GM18526 (cell line): ENCODE measurements around the gene ITPR2.

Source experiments
- POLR2A ChIP-seq: IDR thresholded peaks from 3 replicates; pipeline ENCODE4 v1.6.1; 2011; ENCODE audit not compliant: insufficient read length; ENCODE audit errors: extremely low read depth

Gene ITPR2

DNA sequence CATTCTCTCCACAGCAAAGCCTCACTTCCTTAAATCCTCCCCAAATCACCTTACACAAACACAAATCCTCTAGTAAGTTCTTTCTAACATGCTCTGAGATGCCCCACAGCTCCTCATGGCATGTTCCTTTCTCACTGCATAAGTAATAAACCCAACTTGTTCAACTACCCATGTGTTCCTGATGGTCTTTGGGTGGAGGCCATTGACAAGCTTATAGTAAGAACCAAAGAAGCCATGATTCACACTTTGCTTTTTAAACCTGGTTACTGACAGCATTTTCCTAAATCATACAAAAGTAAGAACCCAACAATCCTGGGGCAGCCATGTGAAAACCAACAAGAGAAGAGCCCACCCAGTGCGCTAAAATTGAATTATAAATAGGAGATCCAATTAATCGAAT, 138.6 kb downstream of the ITPR2 start:
- TF ChIP-seq POLR2A: no peak

DNA sequence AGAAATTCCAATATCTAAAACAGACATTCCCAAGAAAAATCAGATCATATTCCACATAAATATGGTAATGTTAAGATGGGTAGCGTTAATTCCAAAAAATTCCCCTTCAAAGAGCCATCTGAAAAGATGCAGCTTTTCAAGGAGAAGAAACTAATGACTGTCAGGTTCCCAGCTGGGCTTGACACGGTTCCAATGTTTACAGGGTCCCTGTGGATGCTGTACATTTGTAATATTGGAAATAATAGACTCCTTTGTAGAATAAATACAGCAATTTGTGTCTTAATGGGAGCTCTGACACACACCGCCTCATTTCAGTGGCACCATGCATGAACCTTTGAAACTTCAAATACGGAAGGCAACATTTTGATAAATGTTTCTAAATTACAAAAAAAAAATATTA, 140.6 kb downstream of the ITPR2 start:
- no peak for TF ChIP-seq POLR2A

DNA sequence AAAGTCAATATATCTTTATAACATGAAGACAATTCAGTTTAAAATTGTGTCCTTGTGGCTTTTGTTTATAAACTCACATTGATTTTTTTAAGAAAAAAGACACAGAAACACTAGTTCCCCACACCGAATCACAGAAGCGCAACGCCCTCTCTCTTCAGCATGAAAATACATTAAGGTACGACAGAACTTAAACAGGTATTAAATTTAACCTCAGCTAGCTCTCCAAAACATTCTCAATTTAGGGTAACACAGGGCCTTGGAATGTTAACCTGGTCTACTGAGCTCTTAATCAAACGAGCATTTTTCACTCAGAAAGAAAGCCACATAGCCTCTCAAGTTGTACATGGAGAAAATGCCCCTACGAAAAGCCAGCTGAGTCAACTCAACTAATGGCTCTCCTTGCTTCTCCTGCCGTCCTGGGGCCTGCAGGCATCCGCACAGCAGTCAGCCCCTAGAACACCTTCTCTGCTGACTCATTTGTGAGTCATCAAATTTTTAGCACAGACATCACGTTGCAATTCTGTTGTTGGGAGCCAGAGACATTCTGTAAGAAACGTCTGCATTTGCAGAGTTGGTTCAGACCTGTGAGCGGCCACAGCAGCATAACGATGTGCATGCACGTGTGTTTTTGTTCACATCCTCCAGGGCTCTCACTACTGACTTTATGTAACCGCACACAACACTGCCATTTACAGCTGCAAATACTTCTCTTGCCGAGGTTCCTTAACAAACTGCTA, 141.6 kb downstream of the ITPR2 start:
- TF ChIP-seq POLR2A: no peak

DNA sequence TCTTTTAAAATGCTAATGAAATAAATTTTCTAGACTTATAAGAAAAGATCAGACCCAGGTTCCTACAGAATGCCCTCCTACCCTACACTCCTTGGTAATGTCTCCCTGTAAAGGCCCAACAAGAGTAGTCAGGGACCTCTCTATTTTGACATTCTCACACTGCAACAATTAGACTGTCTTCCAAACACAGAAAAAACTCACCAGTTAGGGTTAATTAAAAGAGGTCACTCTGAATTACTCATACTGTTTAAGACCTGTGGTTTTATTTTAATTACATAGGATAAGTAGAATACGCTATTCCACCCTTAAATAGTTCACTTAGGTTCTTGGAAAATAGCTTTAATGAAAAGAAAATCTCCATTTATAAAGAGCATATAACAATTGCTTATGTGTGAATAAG, 142.4 kb downstream of the ITPR2 start:
- TF ChIP-seq POLR2A: no peak

DNA sequence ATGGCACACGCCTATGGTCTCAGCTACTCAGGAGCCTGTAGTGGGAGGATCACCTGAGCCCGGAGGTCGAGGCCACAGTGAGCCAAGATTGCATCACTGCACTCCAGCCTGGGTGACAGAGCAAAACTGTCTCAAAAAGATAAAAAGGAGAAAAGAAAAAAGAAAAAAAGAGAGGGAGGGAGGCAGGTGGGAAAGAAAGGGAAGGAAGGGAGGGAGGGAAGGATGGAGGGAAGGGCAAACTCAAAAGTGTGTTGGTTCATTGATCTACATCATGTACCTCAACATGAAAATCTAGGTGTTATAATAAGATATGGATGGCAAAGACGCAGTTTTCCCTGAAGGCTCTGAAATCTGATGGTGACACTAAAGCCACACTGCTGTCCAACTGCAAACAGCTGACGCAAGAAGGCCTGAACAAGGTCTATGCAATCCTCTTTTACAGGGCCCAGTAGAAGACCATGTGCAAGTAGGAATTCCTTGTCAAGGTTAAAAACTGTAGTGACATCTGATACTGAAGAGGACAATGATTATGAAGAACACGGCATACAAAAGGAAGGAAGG, 143.6 kb downstream of the ITPR2 start:
- TF ChIP-seq POLR2A: no peak

DNA sequence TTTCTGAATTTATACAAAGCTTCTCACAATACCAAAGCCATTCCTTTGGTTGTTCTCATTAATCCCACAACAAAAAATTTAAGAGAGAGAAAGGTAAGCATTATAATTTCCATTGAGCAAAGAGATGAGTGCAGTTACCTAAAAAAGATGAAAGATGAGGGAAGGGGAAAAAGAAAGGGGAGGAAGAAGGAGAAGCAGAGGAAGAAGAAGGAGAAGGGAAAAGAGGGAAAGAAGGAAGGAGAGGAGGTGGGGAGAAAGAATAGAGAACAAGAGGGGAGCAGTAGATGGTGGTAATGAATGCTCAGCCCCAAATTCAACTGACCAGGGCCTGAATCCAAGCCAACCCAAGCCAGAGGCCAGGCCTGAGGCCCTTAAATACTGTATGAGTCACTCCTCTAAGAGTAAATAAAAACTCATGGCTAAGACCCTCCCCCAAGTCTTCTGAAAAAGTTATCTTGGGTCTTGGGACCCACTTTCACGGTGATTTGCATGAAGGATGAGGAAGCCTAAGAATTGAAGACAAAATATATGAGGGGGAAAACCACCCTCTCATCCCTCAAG, 144.6 kb downstream of the ITPR2 start:
- no peak for TF ChIP-seq POLR2A

DNA sequence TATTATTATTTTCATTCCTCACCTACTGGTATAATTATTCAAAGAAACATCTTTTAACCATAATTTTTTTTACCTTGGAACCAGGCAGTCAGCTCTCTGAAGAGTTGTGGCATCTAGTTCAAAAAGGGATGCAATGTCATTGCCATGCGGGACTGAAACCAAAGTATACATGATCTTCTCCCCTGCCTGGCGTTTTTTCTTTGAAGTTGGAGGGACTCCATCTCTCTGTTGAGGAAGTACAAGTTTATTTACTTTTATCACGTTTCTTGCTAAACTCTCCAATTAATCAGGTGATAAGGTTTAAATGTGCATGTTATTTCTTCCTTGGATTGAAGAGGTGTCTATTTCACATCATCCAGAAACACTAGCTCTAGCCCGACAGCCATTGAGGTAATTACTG, 146.6 kb downstream of the ITPR2 start:
- no peak for TF ChIP-seq POLR2A

DNA sequence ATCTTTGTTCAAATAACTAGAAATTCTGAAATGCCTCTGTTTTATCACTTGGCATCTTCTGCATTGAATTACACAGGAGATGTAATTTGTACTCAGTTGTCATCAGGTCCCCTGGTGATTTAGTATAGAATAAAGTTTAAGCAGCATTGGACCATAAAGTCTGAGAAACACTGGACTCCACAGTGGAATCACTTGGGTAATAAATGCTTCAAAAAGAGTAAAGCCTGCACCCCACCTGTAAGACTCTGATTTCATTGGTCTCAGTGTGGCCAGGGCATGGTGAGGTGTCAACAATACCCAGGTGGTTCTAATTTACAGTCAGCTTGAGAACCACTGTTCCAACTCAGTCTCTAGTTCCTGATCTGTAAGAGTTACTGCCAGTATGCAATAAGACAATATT, 148.9 kb downstream of the ITPR2 start:
- no peak for TF ChIP-seq POLR2A

DNA sequence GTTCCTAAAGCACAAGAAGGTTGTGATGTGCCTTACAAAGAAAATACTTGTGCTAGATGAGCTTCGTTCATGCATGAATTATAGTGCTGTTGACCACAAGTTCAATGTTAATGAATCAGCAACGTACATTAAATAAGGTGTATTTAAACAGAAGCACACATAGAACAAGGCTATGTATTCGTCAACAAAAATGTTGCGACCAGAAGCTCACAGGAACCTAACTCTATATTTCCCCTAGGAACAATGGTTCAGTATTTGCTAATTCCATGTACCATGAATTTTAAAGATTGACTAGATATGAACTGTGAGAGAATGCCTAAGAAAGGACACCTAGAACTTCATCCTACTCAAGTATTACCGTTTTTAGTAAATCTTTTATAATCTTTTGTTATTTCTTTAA, 149.6 kb downstream of the ITPR2 start:
- TF ChIP-seq POLR2A: no peak

DNA sequence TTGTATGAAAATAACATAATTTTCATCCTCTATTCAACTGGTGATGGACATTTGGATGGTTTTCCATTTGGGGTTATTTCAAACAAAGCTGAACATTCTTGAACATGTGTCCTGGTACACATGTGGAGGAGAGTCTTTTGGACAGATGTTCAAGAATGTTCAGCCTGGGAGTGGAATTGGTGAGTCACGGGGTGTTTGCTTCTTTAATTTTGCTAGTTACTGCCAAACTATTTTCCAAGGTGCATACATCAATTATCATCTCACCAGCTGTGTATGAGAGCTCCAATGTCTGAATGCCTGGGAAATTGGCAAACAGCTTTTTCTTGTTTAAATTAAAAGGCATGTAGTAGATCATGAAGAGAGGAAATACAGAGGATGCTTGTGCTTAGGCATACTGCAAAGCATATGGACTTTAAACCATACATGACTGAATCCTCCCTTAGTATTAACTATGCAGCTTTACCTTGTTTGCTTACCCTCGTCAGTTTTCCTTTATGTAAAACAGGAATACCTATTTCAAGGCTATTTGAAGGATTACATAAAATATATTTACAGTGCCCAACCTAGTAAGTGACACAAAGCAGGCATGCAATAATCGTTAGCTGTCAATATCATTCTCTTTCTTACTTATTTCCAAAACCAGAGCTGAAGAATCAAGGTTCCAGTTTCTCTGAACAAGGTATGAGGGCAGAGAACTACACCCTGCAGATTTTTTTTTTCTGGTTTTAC, 152.1 kb downstream of the ITPR2 start:
- no peak for TF ChIP-seq POLR2A

DNA sequence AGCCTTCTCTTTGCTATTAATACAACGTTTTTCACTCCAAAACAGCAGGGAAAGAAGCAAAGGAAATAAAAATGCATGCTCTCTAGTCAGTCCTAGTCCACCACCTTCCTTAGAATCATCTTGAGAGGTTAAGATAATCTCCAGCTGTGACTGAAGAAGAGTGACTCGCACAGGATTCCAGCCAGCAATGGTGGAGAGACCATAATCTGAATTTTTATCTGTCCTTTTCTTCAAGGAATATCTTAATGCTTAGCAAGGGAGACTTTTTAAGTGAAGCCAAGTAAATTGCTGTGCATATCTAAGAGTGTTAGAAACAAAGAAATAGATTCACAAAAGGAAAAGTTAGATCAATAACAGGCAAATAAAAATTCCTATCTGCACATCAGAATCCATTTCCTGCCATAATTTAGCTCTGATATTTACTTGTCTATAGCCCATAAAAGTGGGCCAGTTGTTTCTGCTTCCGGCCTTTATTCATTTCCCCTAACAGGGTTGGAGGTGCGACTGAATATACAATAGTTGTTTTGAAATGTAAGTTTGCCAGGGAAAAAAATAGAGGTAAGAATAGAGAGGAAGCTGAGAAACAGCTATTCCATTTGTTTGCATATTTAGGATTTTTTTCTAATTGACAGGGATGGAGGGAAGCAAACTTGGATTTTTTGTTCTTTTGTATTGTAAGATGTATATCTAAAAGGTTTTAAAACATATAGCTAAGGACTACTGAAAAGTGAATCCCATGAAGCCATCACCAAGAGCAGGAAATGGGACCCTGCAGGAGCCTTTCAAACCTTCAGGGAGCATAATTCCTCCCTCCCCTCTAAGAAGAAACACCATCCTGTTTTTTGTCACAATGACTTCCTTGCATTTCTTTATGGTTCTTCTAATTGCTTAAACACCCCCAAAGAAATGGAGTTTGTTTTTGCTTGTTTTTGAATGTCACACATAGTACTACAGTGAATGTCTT, 154.0 kb downstream of the ITPR2 start:
- no peak for TF ChIP-seq POLR2A

DNA sequence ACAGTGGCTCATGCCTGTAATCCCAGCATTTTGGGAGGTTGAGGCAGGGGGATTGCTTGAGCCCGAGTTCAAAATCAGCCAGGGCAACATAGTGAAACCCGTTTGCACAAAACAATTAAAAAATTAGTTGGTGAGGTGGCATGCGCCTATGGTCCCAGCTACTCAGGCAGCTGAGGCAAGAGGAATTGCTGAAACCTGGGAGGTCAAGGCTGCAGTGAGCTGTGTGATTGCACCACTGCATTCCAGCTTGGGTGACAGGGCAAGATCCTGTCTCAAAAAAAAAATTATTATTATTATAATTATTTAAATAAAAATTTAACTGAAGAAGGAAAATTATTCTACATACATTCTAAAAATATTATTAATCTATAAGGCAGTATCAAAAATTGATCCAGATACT, 164.1 kb downstream of the ITPR2 start:
- no peak for TF ChIP-seq POLR2A

DNA sequence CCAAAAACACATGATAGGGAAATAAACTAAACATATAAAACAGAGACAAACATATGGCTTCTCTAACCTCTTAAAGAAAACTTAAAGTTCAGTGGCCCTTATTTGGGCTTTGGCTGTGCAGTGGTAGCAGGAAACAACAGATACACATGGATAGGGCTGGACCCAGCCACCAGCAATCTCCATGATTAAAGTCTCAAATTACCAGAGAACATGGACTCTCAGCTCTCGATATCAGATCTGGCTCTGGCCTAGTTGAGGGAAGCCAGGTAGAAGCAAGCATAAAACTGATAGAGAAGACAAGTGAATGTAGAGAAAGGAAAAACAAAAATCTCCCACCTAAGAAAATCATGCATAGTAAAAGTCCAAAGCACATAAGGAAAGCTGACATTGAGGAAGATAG, 164.8 kb downstream of the ITPR2 start:
- TF ChIP-seq POLR2A: no peak

DNA sequence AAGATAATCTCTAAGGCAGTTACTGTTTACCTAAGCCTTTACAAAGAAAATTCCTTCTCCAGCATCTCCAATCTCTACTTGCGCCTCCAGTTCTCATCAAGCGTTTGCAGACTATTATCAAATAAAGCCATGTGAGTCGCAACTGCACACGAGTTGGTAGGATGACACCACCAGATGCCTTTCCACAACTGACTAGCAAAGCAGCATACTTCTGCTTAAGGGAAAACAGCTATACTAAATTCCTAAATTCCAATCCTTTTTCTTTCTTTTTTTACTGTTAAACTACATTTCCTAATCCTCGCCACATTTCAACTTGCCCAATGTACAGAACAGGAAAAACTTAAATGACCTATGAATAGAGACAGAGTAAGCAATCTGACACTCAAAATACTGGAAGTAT, 166.7 kb downstream of the ITPR2 start:
- TF ChIP-seq POLR2A: no peak

DNA sequence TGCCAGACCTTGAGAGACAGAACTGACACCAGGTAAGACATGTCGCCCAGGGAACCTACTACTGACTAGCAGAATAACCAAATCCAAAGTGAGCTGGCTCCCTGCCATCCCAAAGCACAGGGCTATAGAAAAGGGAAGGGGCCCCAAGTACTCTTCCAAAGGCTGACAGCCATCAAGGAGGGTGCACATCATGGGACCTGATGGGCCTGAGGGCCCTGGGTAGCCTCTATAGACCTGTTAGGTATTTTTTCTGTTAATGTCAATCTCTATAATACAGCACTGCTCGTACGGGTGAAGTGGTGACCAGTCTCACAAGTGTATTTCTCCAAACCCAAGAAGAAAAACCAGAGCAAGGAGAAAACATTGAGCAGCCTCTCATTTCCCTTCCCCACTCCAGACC, 171.6 kb downstream of the ITPR2 start:
- no peak for TF ChIP-seq POLR2A
